Eye (tissue), 1 donor: ENCODE results near the gene TRPM2.
"Not testable (repeated sequence)": the region's sequence is repeated elsewhere in the genome, so short reads cannot be mapped to it uniquely, and the experiment has no call there.

ENCODE experiments used
- DNase-seq: peaks from one replicate; pipeline ENCODE4 v3.0.0-alpha.2; 2015

TRPM2 gene

DNA sequence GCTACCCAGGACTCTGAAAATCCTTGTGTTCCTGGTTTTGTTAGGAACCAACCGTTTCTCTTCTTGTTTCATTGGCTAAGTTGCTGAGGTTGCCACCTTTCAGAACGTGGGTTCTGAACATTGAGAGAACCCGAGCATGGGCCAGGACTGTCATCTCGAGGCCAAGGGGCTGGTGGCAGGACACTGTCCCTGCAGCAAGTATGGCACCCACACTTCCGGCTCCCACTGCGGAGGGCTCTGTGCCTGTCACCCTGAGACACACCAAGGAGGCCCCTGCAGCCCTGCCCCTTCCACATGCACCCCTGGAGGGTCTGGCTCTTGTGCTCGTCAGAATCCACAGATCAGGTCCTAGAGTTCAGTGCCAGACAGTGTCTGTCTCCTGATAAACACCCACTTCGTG lies 62.8 kb downstream of the TRPM2 start:
- no peak for DNase-seq

DNA sequence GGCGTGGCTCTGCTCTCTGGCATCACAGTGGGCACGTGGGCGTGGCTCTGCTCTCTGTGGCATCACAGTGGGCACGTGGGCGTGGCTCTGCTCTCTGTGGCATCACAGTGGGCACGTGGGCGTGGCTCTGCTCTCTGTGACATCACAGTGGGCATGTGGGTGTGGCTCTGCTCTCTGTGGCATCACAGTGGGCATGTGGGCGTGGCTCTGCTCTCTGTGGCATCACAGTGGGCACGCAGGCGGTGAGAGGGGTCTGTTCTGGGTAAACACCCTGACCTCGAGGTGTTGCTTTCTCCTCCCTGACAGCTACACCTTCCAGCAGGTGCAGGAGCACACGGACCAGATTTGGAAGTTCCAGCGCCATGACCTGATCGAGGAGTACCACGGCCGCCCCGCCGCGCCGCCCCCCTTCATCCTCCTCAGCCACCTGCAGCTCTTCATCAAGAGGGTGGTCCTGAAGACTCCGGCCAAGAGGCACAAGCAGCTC lies 64.2 kb downstream of the TRPM2 start:
- DNase-seq: not testable (repeated sequence)

DNA sequence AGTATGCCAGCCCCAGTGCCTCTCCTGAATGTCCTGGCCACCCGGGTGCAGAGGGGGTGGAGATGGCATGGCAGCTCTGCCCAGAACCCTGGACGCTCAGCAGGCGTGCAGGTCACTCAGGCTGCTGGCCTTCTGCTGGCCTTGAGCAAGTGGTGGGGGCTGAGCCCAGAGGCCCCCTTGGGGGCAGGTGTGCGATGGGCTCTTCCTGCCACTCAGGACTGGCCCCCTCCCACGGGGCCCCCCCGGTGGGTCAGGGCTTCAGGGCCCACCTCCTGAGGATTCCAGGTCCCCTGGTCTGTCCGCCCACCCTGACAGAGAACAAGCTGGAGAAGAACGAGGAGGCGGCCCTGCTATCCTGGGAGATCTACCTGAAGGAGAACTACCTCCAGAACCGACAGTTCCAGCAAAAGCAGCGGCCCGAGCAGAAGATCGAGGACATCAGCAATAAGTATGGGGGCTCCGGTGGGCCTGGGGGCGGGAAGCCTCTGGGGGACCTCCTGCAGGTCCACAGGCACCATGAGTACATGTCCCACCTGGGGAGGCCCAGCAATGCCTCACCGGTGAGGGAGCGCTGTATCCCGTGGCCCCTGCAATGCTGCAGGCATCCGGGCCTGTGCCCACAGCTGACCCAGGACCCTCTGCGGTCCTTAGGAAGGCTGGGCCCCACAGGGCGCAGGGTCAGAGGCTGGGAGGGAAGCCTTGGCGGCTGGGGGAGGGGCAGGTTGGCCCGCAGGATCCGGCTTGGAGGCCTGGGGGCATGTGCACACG lies 64.9 kb downstream of the TRPM2 start:
- DNase-seq: no peak

DNA sequence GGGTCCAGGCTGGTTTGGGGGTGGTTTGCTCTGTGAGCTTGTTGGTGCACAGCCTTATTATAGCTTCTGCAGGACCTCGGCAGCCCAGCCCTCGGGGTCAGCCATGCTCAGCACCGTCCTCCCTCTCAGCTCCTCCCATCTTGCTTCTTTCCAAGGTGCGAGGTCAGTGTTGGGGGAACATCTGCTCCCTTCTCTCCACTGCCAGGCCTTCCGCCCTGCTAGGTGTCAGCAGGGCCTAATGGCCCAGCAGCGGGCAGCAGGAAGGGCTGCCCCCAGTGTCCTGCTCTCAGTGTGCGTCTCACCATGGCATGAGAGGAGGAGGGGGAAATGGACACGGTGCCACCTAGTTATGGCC lies 65.4 kb downstream of the TRPM2 start:
- no peak for DNase-seq

DNA sequence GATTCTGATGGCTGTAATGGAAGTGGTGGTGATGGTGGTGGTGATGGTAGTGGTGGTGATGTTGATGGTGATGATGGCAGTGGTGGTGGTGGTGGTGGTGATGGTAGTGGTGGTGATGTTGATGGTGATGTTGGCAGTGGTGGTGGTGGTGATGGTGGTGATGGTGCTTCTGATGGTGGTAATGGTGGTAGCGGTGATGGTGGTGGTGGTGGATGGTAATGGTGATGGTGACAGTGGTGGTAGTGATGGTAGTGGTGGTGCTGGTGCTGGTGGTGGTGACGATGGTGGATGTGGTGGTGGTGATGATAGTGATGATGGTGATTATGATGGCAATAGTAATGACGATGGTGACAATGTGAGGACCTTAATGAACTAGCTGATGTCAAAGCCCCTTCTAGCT lies 66.3 kb downstream of the TRPM2 start:
- DNase-seq: no peak

DNA sequence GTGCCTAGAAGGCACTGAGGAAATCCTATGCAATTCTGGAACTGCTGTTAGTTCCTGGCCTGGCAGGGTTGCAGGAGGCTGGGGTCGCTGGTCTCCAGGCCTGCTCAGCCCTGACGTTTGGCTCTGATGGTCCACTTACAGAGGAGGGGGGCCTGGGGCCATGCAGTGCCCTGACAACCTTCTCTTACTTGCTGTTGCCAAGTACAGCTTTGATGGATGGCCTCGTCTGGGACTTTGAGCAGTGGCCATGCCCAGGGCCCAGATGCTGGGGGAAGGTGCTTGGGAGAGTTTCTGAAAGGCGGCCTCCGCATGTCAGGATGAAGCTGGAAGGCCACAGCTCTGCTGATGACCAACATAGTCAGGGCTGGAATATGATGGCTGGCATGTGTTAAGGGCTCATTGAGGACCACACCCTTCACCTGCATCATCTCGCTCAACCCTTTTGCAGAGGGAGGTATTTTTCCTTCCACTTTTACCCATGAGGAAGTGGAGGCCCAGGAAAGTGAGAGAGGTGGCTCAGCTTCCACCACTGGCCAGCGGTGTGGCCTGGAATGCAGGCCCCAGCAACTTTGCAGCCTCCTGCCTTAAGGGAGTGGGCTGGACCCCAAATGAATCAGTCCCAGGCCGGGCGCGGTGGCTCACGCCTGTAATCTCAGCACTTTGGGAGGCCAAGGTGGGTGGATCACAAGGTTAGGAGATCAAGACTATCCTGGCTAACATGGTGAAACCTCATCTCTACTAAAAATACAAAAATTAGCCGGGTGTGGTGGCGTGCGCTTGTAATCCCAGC lies 67.2 kb downstream of the TRPM2 start:
- DNase-seq: no peak

DNA sequence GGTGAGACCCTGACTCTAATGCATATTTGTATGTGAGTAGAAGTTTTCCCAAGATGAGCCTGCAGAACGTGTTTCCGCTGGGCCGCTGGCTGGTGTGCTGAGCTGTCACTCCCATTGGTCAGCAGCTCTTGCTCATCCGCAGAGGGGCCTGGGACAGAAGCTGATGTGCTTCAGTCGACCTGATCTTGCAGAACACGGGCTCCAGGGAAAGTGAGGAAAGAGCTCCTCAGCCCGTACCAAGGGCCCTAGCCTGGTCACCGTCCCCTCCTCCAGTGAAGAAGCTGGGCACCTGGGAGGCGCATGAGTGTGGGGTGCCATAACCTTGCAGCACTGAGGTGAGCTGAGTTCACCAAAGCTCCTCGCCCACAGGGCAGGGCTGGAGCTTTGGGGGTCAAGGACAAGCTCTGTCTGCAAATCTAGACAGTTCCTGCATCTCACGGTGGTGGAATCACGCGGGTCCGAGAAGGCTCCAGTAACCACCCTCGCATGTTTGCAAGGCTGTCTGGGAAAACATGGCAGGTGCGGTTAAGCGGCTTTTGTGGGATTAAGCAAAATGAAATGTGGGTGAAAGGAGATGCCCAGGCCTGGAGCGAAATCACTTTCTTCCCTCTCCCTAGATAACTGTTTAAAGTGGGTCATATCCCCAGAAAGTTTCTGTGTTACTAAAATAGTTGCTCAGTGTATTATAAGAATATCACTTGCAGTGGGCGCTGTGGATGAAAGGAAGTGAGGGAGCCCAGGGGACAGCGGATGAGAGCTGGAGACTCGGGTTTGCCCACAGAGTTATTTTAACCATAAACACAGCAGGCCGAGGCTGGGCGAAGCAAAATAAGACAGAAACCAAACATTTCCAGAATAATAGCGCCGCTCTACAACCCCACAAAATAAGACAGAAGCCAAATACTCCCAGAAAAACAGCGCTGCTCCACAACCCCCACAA lies 68.8 kb downstream of the TRPM2 start:
- no peak for DNase-seq

DNA sequence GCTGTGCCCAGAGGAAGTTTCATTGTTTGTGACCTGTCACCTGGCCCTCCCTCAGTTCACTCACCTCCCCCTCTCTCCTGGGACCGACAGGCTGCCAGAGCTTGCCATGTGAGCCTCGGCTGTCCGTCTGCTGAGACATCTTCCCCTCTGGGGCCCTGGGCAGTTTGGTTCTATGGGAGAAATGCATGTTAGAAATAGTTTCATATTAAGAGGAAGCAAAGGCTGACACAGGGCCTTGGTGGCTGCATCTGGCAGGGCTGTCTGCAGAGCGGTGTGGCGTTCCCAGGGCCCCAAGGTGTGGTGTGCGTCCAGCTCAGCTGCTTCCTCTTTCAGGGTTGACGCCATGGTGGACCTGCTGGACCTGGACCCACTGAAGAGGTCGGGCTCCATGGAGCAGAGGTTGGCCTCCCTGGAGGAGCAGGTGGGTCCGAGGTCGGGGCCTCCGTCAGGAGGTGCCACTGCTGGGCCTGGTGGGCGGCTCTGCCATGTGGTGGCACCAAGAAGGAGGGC lies 69.9 kb downstream of the TRPM2 start:
- no peak for DNase-seq

DNA sequence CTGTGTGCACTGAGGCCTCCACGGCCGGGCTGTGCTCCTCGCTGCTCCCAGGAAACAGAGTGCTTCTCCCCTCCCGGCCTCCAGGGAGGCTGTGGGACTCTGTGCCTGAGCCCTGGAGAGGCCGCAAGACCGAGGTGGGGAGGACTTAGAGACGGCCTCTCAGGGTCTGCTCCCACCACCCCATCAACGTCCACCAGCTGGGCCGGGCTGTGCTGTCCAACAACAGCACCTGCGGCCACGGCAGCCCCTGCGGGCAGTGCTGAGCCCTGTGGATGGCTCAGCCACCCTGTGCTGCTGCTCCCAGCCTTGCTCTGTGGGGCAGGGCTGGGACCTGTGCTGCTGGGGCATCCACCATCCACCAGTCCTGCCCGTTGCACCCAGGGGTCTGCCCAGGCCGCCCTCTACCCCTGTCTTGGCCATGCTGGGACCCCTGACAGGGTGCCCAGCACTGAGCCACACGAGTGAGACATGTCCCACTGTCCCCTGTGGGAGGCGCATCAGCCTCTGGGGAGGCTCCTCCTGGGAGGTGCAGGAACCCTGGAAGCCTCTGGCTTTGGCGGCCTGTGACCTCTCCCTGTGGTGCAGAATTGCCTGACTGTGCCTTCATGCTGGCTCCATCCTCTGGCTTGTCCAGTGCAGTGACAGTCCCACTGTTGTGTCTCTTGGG lies 70.7 kb downstream of the TRPM2 start:
- DNase-seq: no peak

DNA sequence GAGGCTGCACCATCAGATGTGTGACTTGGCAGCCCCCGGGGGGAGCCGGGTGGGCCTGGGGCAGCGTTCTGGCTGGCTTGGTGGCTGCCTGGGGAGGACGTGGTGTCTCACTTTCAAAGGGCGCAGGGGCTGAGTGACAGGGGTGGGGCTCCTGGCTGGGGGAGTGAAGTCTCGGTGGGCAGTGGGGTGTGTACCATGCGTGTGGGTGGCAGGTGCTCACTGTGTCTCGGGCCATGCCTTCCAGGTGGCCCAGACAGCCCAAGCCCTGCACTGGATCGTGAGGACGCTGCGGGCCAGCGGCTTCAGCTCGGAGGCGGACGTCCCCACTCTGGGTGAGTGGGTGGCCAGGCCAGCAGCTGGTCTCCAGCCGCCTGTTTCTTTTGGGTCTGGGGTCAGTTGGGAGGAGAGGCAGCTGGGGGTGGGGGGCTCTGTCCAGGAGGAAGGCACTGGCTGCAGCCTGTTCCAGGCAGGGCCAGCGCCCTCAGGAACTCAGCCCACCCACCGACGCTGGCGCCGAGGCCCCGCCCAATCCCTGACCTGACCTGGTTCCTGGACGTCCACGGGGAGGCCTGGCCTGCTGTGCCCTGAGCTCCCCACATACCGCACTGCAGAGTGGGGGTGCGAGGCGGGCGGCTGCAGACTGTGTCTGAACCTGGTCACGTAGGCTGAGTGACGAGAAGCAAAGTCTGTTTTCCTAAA lies 71.3 kb downstream of the TRPM2 start:
- peak; percentile 33 for DNase-seq

DNA sequence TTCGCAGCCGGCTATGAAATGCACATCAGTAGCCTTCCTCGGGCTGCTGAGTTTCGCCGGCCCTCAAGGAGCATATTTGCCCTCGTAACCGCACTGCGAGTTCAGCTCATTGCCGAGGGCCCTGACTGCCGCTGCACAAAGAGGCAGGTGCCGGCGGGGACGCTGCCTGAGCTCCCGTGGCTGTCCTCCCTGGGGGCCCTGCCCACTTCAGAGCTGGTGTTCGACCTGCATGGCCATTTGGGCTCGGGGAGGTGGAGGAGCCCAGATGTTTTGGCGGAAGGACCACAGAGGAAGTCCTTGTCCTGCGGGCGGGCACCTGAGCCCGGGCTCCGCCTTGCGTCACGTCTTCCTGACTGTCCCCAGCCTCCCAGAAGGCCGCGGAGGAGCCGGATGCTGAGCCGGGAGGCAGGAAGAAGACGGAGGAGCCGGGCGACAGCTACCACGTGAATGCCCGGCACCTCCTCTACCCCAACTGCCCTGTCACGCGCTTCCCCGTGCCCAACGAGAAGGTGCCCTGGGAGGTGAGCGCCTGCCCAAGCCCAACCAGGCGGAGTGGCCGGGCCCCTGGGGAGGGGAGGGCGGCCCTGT lies 72.0 kb downstream of the TRPM2 start:
- no peak for DNase-seq

DNA sequence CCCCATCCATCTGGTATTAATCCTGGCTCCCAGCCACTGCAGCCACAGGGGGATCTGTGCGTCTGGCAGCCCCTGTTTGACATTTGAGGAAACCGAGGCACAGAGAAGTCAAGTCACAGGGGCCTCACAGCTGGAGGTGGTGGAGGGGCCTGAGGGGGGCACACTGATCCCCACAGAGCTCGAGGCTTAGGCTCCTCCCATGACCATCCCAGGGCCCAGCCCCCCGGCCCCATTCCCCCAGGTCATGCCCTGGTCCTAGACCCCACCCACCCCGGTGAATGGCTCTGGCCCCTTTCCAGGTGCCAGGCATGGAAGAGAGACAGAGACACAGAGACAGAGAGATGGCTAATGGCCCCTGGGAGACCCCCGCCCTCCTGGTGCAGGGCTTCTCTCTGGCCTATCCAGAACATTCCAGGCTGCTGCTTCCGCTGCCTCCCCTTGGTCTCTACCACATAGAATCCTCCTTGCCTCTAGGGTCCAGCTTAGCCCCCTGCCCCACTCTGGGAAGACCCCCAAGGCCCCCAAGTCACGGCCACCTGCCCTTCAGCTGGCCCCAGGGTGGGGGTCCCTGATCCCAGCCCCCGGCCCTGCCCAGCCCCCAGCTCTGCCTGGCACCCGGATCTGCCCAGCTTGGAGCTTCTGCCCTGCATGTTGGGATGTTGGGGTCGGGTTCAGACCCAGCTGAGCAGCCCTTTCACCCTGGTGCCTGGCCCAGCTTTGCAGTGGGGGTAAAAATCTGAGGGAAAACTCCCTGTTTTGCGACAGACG lies 72.7 kb downstream of the TRPM2 start:
- DNase-seq: no peak

DNA sequence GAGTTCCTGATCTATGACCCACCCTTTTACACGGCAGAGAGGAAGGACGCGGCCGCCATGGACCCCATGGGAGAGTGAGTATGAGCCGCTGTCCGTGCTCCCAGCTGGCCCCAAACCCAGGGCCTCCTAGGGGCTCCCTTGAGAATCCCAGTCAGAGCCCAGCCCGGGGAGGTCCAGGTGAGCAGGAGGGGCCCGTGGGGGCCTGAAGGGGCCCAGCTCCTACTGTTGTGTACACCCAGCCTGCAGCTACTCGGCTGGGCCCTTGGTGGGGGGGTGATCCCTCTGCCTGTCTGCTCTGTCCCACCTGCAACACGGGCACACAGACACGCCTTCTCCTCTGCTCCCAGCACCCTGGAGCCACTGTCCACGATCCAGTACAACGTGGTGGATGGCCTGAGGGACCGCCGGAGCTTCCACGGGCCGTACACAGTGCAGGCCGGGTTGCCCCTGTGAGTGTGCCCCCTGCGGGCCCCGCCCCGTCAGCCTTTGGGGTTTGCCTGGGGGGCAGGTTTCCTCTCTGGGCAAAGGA lies 73.3 kb downstream of the TRPM2 start:
- DNase-seq: no peak

DNA sequence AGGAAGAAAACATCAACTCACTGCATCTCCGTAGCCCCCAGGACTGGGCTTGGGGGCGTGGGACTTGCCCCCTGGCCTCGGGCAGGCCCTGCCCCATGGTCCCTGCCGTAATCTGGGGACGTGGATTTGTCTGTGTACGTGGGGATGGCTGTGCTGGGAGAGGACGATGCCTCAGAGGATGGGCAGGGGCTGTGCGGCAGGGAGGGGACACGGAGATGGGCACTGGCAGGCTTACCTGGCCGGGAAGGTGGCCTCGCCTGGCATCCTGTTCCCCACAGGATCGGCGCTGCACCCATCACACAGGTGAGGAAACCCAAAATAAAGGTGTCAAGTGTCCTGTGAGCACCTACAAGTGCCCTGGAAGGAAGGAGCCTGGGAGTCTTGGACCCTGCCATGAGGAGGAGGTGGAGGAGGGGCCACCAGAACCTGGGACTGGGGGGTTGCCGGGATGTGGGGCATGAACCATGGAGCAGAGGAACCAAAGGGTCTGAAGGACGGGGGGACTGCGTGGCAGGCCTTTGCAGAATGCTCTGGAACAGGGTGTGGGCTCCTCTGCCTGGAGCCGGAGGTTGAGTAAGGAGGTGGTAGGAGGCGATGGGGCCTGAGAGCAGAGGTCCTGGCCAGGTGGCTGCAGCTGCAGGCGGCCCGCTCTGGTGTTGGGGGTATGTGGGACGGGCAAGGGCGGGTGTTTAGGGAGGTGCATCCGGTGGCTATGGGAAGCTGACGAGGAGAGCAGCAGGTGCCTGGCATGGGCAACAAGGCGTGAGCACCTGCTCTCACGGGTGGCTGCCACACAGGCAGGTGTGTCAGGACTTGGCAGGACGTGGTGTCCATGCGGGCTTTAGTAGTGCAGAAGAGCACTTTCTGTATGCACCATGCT lies 74.1 kb downstream of the TRPM2 start:
- DNase-seq: no peak

DNA sequence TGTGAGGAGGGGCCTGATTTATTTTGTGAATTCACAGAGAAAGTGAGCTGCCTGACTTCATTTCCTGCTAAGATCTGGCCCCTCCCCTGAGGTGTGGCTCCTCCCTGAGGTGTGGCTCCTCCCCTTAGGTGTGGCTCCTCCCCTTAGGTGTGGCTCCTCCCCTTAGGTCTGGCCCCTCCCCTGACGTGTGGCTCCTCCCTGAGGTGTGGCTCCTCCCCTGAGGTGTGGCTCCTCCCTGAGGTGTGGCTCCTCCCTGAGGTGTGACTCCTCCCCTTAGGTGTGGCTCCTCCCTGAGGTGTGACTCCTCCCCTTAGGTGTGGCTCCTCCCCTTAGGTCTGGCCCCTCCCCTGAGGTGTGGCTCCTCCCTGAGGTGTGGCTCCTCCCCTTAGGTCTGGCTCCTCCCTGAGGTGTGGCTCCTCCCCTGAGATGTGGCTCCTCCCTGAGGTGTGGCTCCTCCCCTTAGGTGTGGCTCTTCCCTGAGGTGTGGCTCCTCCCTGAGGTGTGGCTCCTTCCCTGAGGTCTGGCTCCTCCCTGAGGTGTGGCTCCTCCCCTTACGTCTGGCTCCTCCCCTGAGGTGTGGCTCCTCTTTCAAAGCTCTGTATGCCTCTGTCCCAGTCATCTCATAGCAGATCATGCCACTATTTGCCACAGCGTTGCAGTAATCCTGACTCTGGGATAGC lies 75.0 kb downstream of the TRPM2 start:
- DNase-seq: peak; percentile 24

DNA sequence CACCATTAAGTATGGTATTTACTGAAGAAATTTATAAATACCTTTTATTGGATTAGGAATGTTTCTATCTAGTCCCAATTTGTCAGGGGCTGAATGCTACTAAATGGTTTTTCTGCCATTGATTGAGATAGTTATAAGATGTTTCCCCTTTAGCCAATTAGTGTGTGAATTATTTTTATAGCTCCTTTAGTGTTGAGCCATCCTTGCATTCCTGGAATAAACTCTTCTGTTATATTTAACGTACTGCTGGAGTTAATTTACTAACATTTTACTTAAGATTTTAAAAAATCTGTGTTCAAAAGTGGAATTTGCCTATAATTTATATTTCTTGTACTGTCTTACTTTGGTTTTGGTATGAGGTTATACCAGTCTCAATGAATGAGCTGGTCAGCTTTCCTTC lies 76.5 kb downstream of the TRPM2 start:
- DNase-seq: no peak

DNA sequence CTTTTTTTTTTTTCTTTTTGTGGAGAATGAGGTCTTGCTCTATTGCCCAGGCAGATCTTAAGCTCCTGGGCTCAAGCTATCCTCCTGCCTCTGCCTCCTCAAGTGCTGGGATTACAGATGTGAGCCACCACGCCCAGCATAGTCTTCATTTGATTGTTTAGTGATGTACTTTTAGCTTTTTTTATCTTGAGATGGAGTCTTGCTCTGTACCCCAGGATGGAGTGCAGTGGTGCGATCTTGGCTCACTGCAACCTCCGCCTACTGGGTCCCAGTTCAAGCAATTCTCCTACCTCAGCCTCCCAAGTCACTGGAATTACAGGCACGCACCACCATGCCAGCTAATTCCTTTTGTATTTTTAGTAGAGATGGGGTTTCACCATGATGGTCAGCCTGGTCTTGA lies 77.9 kb downstream of the TRPM2 start:
- no peak for DNase-seq
